ENCODE data around the gene UACA.

Gene UACA

GRCh38 chr15:70723927-70724326 is 39.4 kb downstream of the UACA start:
- TF ChIP-seq MYC (IDR thresholded peaks at IDR 0.05; ENCODE audit: low read depth, low read length) = no peak
- no peak overlapping the region for H3K4me3 ChIP-seq (ENCODE audit: low read depth, low read length)
- no peak for DNase-seq (ENCODE audit: low read depth)

GRCh38 chr15:70723122-70723422 is 40.3 kb downstream of the UACA start:
- H3K4me3 ChIP-seq (ENCODE audit: low read depth, low read length) = no peak overlapping the region

GRCh38 chr15:70722266-70723121 is 40.9 kb downstream of the UACA start:
- TF ChIP-seq MYC (IDR thresholded peaks at IDR 0.05; ENCODE audit: low read depth, low read length) (no peak), POLR2A (IDR thresholded peaks at IDR 0.05; ENCODE audit: extremely low read depth, insufficient read length) (no peak), CTCF (IDR thresholded peaks at IDR 0.05; ENCODE audit: low read depth, low read length) (peak; percentile 42), MAX (IDR thresholded peaks at IDR 0.05; ENCODE audit: low read depth, low read length) (no peak)
- no peak overlapping the region for H3K4me3 ChIP-seq (ENCODE audit: low read depth, low read length)
- peak; percentile 65 for DNase-seq (ENCODE audit: low read depth)

More at GRCh38 chr15:70723122-70723422, 40.3 kb downstream of the UACA start:
- TF ChIP-seq MAX (IDR thresholded peaks at IDR 0.05; ENCODE audit: low read depth, low read length) (no peak), POLR2A (IDR thresholded peaks at IDR 0.05; ENCODE audit: extremely low read depth, insufficient read length) (no peak), MYC (IDR thresholded peaks at IDR 0.05; ENCODE audit: low read depth, low read length) (no peak), CTCF (IDR thresholded peaks at IDR 0.05; ENCODE audit: low read depth, low read length) (no peak)
- DNase-seq (ENCODE audit: low read depth) = no peak

GRCh38 chr15:70720228-70721016 is 42.9 kb downstream of the UACA start:
- no peak for DNase-seq (ENCODE audit: low read depth)
- H3K4me3 ChIP-seq (ENCODE audit: low read depth, low read length) = no peak overlapping the region
- TF ChIP-seq MAX (IDR thresholded peaks at IDR 0.05; ENCODE audit: low read depth, low read length) = no peak
- no peak for TF ChIP-seq MYC (IDR thresholded peaks at IDR 0.05; ENCODE audit: low read depth, low read length)
- TF ChIP-seq POLR2A (IDR thresholded peaks at IDR 0.05; ENCODE audit: extremely low read depth, insufficient read length) = no peak
- TF ChIP-seq CTCF (IDR thresholded peaks at IDR 0.05; ENCODE audit: low read depth, low read length) = no peak

- DNase-seq (ENCODE audit: low read depth) = no peak
- H3K4me3 ChIP-seq (ENCODE audit: low read depth, low read length) = no peak overlapping the region
- TF ChIP-seq POLR2A (IDR thresholded peaks at IDR 0.05; ENCODE audit: extremely low read depth, insufficient read length) (no peak), CTCF (IDR thresholded peaks at IDR 0.05; ENCODE audit: low read depth, low read length) (no peak), MYC (IDR thresholded peaks at IDR 0.05; ENCODE audit: low read depth, low read length) (no peak), MAX (IDR thresholded peaks at IDR 0.05; ENCODE audit: low read depth, low read length) (no peak)
Observed at GRCh38 chr15:70717237-70717793, 46.0 kb downstream of the UACA start.

Measured in NB4 (cell line).